Keratinocyte (primary cell): ENCODE results near the gene MYBPHL. TPM values are rescaled to one million over a fixed set of nuclear protein-coding genes. Genes with fewer than 3 reads are reported as not detected.

Experiments
- DNase-seq: peaks from one replicate; pipeline ENCODE4 v3.0.0-alpha.2; 2011; ENCODE audit warnings: low read depth, missing footprints, low spot score
- FAIRE-seq: peaks from 2 replicates; lab custom pipeline; 2011; peaks lifted over from hg19 to GRCh38; lab: Jason Lieb, UNC
- H2AFZ ChIP-seq: 2 replicates; pipeline ENCODE4 v1.6.0; 2012; ENCODE audit warnings: low read length, control low read depth, inconsistent platforms; ENCODE audit not compliant: control insufficient read depth
- H3K27ac ChIP-seq: 2 replicates; pipeline ENCODE4 v1.5.1; 2011; ENCODE audit warnings: low read length; ENCODE audit not compliant: control insufficient read depth, insufficient read depth
- H3K27me3 ChIP-seq: 3 replicates; pipeline ENCODE4 v1.6.0; 2011; ENCODE audit warnings: low read length; ENCODE audit not compliant: control insufficient read depth, insufficient read depth; ENCODE audit errors: extremely low read depth
- H3K36me3 ChIP-seq, 2 experiments: 2 replicates in 1 of 2; 3 replicates in 1 of 2; pipeline ENCODE4 v1.5.1; 2011; ENCODE audit warnings: low read length in 2 of 2, mild to moderate bottlenecking in 1 of 2; ENCODE audit not compliant: control insufficient read depth in 2 of 2, insufficient read depth in 2 of 2; ENCODE audit errors: extremely low read depth in 1 of 2
- H3K4me1 ChIP-seq: 3 replicates; pipeline ENCODE4 v1.5.1; 2011; ENCODE audit warnings: low read length; ENCODE audit not compliant: control insufficient read depth, insufficient read depth; ENCODE audit errors: extremely low read depth
- H3K4me2 ChIP-seq: 3 replicates; pipeline ENCODE4 v1.6.0; 2011; ENCODE audit warnings: low read depth, low read length; ENCODE audit not compliant: control insufficient read depth, insufficient read depth; ENCODE audit errors: extremely low read depth
- H3K4me3 ChIP-seq, 3 experiments: fragments of 200-600 bp in 1 of 3; sonication (generic) in 1 of 3; 2 replicates in 2 of 3; 3 replicates in 1 of 3; pipeline ENCODE4 v1.5.1; 2011 to 2016; ENCODE audit warnings: low read length in 3 of 3, mild to moderate bottlenecking in 3 of 3, control low read depth in 2 of 3, inconsistent platforms in 1 of 3, low read depth in 1 of 3, mixed read lengths in 1 of 3, mixed run types in 1 of 3, moderate library complexity in 1 of 3; ENCODE audit not compliant: control insufficient read depth in 2 of 3, insufficient read depth in 2 of 3; ENCODE audit errors: extremely low read depth in 1 of 3
- H3K79me2 ChIP-seq: 2 replicates; pipeline ENCODE4 v1.6.0; 2012; ENCODE audit warnings: low read length; ENCODE audit not compliant: control insufficient read depth, insufficient read depth
- H3K9ac ChIP-seq: 3 replicates; pipeline ENCODE4 v1.6.0; 2011; ENCODE audit warnings: low read length; ENCODE audit not compliant: control insufficient read depth, insufficient read depth; ENCODE audit errors: extremely low read depth
- H3K9me1 ChIP-seq: 3 replicates; pipeline ENCODE4 v1.6.0; 2011; ENCODE audit warnings: low read length; ENCODE audit not compliant: control insufficient read depth, insufficient read depth; ENCODE audit errors: extremely low read depth
- H3K9me3 ChIP-seq: 2 replicates; pipeline ENCODE4 v1.5.1; 2012; ENCODE audit warnings: low read depth, low read length; ENCODE audit not compliant: control insufficient read depth
- H4K20me1 ChIP-seq: 3 replicates; pipeline ENCODE4 v1.6.0; 2011; ENCODE audit warnings: low read length; ENCODE audit not compliant: control insufficient read depth, insufficient read depth; ENCODE audit errors: extremely low read depth
- CTCF ChIP-seq, 3 experiments: IDR thresholded peaks in 1 of 3; conservative IDR thresholded peaks in 1 of 3; optimal IDR thresholded peaks in 1 of 3; 2 replicates in 2 of 3; 3 replicates in 1 of 3; pipeline versions ENCODE3 to v1.5.1; 2011; ENCODE audit warnings: low read length in 3 of 3, mild to moderate bottlenecking in 3 of 3, moderate library complexity in 2 of 3, control low read depth in 1 of 3, inconsistent platforms in 1 of 3; ENCODE audit not compliant: insufficient read depth in 2 of 3; ENCODE audit errors: extremely low read depth in 1 of 3
- EZH2 ChIP-seq: IDR thresholded peaks from one replicate; pipeline ENCODE4 v1.6.1; 2012; ENCODE audit warnings: inconsistent platforms, mild to moderate bottlenecking, low read length, moderate library complexity
- dilution Hi-C: fragments of 300-500 bp; cut with MboI; formaldehyde crosslinking; loops from one replicate; pipeline ENCODE4 v1.7.0; 2020; ENCODE audit warnings: low sequenced_read_pairs; ENCODE audit not compliant: extremely low pct_ligation_motif_present
- polyA plus RNA-seq, 5 experiments: library from polyadenylated mRNA; depleted of rRNA in 3 of 5; stranded (reverse) in 3 of 5; stranded (forward) in 1 of 5; unstranded in 1 of 5; fragments of >200 nt; gene quantifications; 1 replicate in 1 of 5; 2 replicates in 3 of 5; 3 replicates in 1 of 5; pipeline versions ENCODE4 v1.2.1 to v1.2.3, GENCODE V29; 2011 to 2012; ENCODE audit warnings: missing spikeins in 2 of 5, low read depth in 1 of 5, low replicate concordance in 1 of 5

The MYBPHL gene
- polyA plus RNA-seq, 1 donor (not counting 4 experiments of a cell fraction or from before 2014, with no cell fraction given), result 1.1 TPM

GRCh38 chr1:109256085-109256484, 50.7 kb downstream of the MYBPHL start:
- Histone ChIP-seq H3K9me1 (peaks cover 6% of the 10 kb centered on the region), H3K9ac (no peak overlapping the region), H3K9me3 (no peaks in the 10 kb centered on the region), H3K27ac (no peak overlapping the region), H3K4me2 (no peak overlapping the region), H3K36me3 (peaks cover 7 to 11% of the 10 kb centered on the region in 2 experiments), H3K79me2 (peaks cover 31% of the 10 kb centered on the region), H3K4me3 (no peak overlapping the region), H3K27me3 (no peaks in the 10 kb centered on the region), H2AFZ (no peak overlapping the region), H3K4me1 (peaks cover 49% of the 10 kb centered on the region), H4K20me1 (no peaks in the 10 kb centered on the region)
- no peak for FAIRE-seq
- no peak for DNase-seq
- TF ChIP-seq CTCF (optimal IDR thresholded peaks at IDR 0.05 in 1 of 3, IDR thresholded peaks at IDR 0.05 in 1 of 3, conservative IDR thresholded peaks at IDR 0.05 in 1 of 3; ENCODE audit: extremely low read depth in 1 of 3, insufficient read depth in 2 of 3, low read length in 3 of 3), result no peak
- TF ChIP-seq EZH2, result no peak
- dilution Hi-C loops, result no loop called here

- dilution Hi-C loops, result no loop called here
- Histone ChIP-seq H3K4me1 (peaks cover 49% of the 10 kb centered on the region), H3K27ac (no peak overlapping the region), H3K27me3 (no peaks in the 10 kb centered on the region), H4K20me1 (no peaks in the 10 kb centered on the region), H3K4me3 (no peak overlapping the region), H3K36me3 (peaks cover 8 to 13% of the 10 kb centered on the region in 2 experiments), H3K9me3 (no peaks in the 10 kb centered on the region), H3K9ac (no peak overlapping the region), H2AFZ (no peak overlapping the region), H3K4me2 (peak overlapping the region; percentile 1), H3K9me1 (peaks cover 6% of the 10 kb centered on the region), H3K79me2 (peaks cover 34% of the 10 kb centered on the region)
- FAIRE-seq (no peak), DNase-seq (no peak)
- TF ChIP-seq CTCF (optimal IDR thresholded peaks at IDR 0.05 in 1 of 3, IDR thresholded peaks at IDR 0.05 in 1 of 3, conservative IDR thresholded peaks at IDR 0.05 in 1 of 3; ENCODE audit: extremely low read depth in 1 of 3, insufficient read depth in 2 of 3, low read length in 3 of 3) (no peak), EZH2 (no peak)
These were observed 51.1 kb downstream of the MYBPHL start for GRCh38 chr1:109255678-109256077.
